DMS 273 treated with DMSO at 0.1 percent for 48 hours (cell line): ENCODE results near the gene PCSK6.
A peak's percentile ranks its signal among the peaks of the same experiment; 100 is the strongest.
"Not testable (repeated sequence)": the region's sequence is repeated elsewhere in the genome, so short reads cannot be mapped to it uniquely, and the experiment has no call there.

Experiments
- DNase-seq: peaks from one replicate; lab custom pipeline; 2025; lab: John Stamatoyannopoulos, UW

The PCSK6 gene

DNA sequence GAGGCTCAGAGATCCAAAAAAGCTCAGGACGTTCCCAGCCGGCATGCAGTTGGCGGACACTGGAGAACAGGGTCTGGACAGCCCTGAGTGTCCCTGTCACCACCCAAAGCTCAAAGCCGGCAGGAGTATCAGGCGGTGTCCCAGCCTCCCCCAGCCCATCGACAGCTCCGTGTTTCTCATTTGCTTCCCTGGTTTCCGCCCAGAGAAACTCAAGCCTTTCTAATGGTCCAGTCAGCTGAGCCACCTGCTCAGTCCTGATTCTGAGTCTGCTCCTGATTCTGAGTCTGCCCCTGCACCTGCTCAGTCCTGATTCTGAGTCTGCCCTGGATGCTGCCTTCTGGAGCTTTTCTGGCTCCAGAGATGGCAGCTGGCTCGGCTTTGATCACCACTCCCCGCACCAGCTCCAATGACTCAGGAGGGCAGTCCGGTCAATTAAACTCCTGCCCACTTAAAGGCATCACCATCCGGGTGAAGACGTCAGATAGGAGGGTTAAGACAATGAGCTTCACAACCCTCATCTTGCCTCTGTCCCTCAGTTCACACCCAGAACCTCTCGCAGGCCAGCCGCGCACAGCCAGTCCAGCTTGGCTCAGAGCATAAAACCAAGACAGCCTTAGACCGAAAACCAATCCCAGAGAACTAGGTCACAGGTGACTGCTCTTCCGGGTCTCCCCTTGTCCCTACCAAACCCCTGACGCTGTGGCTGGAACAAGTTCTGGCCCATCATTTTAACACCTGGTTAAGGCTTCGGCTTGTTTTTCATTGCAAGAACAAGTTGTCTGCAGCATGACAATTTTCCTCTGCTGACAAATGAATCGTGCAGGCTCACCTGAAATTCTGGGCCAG, 6.8 kb downstream of the PCSK6 start:
- peak; percentile 24 for DNase-seq

- DNase-seq, result no peak
Measured at GRCh38 chr15:101481917-101482525, 7.5 kb downstream of the PCSK6 start.

DNA sequence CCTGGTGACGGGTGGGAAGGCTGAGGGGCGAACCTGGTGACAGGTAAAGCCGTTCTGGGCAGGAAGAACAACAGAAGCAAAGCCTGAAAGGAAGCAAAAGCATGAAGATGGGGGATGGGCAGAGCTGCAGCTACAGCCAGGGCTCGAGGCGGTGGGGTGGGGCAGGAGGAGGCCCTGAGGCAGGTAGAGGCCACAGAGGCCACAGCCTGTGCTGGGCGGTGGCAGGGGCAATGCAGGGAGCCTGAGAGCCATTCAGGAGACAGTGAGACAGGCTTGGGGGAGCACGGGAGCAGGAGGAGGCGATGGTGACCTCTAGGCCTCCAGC, 8.2 kb downstream of the PCSK6 start:
- DNase-seq, result no peak

- DNase-seq, result no peak
Measured at GRCh38 chr15:101480613-101481380, 8.7 kb downstream of the PCSK6 start.

DNA sequence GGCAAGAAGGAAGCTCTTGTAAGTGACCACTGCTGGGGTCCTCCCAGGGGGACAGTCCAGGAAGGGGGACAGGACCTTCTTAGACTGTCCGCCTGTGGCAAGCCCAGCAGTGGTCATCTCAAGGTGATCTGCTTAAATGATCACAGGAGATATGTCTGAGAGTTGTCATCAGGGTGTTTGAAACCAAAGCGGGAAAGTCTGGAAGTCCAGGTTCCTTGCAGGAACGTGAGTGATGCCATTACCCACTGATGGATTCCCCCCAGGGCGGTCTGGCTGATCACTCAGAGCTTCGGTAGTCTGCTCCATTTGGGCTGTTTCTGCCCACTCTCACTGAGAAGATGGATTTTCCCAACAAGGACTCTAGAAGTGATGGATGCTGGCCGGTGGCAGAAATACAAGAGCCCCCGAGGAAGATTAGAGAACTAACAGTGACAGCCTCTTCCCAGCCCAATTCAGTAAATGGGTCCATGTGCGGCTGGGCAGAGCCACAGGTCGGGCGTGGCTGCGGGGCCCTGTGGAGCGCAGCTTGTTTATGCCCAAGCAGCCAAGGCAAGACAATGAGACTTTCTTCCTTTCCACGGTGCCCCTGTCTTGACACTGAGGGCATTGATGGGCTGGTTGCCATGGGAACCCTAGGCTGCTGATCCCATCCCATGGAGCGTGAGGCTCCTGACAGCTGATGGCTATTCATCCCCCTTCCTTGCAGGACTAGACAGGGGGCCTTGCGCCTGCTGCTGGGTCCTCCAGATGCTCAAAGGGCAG, 9.5 kb downstream of the PCSK6 start:
- no peak for DNase-seq

- DNase-seq, result no peak
Measured at GRCh38 chr15:101479342-101479845, 10.1 kb downstream of the PCSK6 start.

GRCh38 chr15:101478701-101479341, 10.7 kb downstream of the PCSK6 start:
- DNase-seq, result no peak

DNA sequence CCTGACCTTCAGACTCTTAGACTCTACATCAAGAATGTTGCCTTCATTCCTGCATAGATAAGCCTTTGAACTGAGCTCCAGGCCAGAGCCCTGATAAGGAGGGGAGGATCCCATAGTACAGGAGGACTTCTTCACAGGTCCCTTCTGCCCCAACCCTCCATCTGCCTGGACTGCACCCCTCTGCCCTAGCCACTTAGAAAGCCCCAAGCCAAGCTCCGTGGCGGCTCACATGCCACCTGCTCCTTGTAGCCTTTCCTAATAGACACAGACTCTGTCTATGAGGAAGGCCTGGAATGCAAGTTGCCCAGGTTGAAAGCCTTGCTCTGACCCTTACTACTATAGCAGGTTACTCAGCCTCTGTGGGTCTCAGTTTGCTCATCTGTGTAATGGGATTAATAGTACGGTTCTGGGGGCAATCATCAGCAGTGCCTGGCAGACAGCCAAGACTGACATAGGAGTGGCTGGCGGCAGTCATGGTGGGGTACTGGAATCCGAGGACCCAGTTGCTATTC, 11.6 kb downstream of the PCSK6 start:
- no peak for DNase-seq

GRCh38 chr15:101476756-101477155, 12.8 kb downstream of the PCSK6 start:
- DNase-seq, result no peak

- no peak for DNase-seq
Measured at GRCh38 chr15:101474983-101475382, 14.5 kb downstream of the PCSK6 start.

DNA sequence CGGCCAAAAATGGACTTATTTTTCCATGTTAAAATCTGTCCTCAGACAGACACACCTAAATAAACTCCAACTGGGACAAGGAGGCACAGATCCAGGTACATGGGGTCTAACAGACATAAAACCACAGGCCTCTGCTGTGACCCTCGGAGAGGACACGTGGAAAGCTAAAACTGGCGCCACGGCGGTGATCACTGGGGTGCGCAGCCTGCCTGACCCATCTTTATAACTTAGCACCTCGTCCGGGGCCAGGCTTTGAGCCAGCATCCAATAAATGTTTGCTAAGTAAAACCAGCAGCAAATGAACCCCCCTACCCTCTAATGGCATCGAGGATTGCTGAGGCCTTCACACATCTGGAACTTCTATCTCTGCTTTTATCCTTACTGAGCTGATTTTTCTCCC, 15.3 kb downstream of the PCSK6 start:
- no peak for DNase-seq

GRCh38 chr15:101472033-101472432, 17.5 kb downstream of the PCSK6 start:
- DNase-seq, result no peak

GRCh38 chr15:101470548-101471239, 18.8 kb downstream of the PCSK6 start:
- DNase-seq, result no peak

DNA sequence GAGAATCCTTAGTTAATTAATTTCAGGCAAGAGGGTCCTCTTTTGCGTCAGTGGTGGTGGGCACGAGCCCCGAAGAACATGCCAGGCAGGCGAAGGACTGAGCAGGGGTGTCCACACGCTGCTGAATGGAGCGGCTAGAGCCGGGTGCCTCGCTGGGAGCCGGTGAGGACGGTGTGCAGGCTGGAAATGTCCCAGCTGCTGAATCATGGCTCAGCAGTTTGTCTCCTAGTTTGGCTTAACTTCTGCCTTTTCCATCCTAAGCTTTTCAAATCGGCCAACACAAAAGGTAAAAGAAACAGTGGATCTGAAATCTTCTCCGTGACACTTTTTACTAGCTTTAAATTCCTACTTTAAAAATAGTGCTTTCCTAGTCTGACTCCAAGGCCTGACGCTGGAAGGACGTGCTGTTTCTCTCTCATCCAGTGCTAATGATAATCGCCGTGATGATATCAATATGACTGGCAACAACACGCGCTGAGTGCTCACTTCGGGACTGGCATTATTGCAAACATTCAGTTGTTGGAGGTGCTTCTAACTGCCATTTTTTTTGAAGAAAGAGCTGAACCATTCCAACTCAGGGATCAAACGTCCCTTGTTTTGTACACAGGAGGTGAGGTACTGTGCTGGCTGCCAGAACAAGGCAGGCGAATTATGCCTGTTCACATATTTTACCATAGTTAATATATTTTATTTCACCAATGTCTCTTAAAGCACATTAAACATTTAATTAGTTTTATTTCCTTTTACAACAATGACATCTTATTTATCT, 19.8 kb downstream of the PCSK6 start:
- no peak for DNase-seq

DNA sequence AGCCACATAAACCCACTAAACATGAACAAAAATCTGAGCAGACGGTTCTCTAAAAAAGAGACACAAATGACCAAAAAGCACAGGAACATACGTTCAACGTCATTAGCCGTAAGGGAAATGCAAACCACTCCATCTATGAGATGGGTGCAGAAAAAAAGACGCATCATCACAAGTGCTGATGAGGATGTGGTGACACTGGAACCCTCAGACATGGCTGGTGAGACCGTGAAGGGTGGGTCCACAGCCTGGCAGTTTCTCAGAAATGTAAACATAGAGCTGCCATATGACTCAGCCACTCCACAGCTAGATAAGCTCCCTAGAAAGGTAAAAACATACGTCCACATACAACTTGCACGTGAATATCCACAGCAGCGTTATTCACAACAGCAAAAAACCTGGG, 23.3 kb downstream of the PCSK6 start:
- no peak for DNase-seq

GRCh38 chr15:101464999-101465669, 24.4 kb downstream of the PCSK6 start:
- no peak for DNase-seq

DNA sequence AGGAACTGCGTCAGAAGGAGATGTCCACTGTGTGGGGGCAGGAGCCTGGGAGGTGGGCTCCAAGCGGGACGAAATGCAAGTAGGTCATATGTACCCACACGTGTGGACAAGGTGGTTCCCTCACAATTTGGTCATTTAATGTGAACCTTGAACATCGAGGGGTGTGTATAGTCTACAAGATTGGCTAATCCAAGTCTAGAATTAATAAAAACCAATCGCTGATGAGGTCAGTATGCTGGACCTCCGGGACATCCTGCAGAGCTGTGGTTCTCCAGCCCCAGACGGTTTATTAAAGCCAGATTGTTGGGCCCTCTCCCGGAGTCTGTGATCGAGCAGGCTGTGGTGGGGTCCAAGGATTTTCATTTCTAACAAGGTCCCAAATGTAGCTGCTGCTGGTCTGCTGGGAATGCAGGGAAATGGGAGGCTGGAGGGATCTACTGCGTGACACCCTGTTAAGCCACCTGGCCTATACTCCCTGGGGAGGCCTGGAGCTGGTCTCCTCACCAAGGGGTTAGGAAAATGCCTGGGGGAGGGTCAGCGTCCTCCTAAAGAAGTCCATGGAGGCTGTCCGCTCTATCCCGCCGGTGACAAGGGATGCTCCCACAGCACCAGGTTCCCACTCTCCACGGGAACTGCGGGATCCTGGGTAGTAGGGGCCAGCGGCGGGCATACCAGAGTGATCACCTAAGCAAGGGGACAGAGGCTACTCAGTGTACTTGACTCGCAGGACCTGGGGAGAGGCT, 25.1 kb downstream of the PCSK6 start:
- DNase-seq, result no peak

GRCh38 chr15:101463696-101464095, 25.8 kb downstream of the PCSK6 start:
- DNase-seq, result not testable (repeated sequence)

GRCh38 chr15:101463270-101463669, 26.2 kb downstream of the PCSK6 start:
- no peak for DNase-seq
